OCI-LY3 (cell line): Measurements from ENCODE around the gene NLGN1.

Experiments
- H2AFZ ChIP-seq: fragments of 200-600, 300-600 bp; shearing (Covaris generic); 2 replicates; pipeline ENCODE4 v1.6.0; 2014; ENCODE audit warnings: antibody characterized with exemption, low read depth, low read length
- H3K27ac ChIP-seq: fragments of 200-600, 300-600 bp; sonication (generic); 2 replicates; pipeline ENCODE4 v1.5.1; 2014; ENCODE audit warnings: mild to moderate bottlenecking, low read length, moderate library complexity, mixed read lengths
- H3K27me3 ChIP-seq: fragments of 200-600, 300-600 bp; sonication (generic); 2 replicates; pipeline ENCODE4 v1.6.1; 2014; ENCODE audit warnings: low read depth, low read length, mixed read lengths
- H3K36me3 ChIP-seq: fragments of 200-600, 300-600 bp; sonication (generic); replicated peaks from 2 replicates; pipeline ENCODE3; 2014; ENCODE audit warnings: low read depth, low read length, mixed read lengths
- H3K4me1 ChIP-seq: fragments of 300-600, 200-600 bp; sonication (generic); 2 replicates; pipeline ENCODE4 v1.6.1; 2014; ENCODE audit warnings: low read length, mixed read lengths
- H3K4me2 ChIP-seq: fragments of 200-600, 300-600 bp; sonication (generic); 2 replicates; pipeline ENCODE4 v1.6.1; 2014; ENCODE audit warnings: low read length, mixed read lengths
- H3K4me3 ChIP-seq: fragments of 300-600, 200-600 bp; sonication (generic); 2 replicates; pipeline ENCODE4 v1.5.1; 2014; ENCODE audit warnings: antibody characterized with exemption, mild to moderate bottlenecking, low read length, moderate library complexity
- H3K79me2 ChIP-seq: fragments of 300-600, 200-600 bp; shearing (Covaris generic); 2 replicates; pipeline ENCODE4 v1.6.1; 2014; ENCODE audit warnings: mild to moderate bottlenecking, low read length, mixed read lengths
- H3K9ac ChIP-seq: fragments of 300-600, 200-600 bp; shearing (Covaris generic); 2 replicates; pipeline ENCODE4 v1.6.0; 2014; ENCODE audit warnings: mild to moderate bottlenecking, low read length, moderate library complexity
- H3K9me3 ChIP-seq: fragments of 200-600, 300-600 bp; shearing (Covaris generic); 2 replicates; pipeline ENCODE4 v1.6.1; 2014; ENCODE audit warnings: low read length, mixed read lengths; ENCODE audit not compliant: insufficient read depth
- H4K20me1 ChIP-seq: fragments of 200-600, 300-600 bp; sonication (generic); 2 replicates; pipeline ENCODE4 v1.6.1; 2016; ENCODE audit warnings: low read length, mixed read lengths; ENCODE audit not compliant: insufficient read depth
- EZH2phosphoT487 ChIP-seq: fragments of 200-600 bp; shearing (Covaris generic); IDR thresholded peaks from 2 replicates; pipeline ENCODE4 v1.6.1; 2018; ENCODE audit warnings: antibody characterized with exemption, mixed run types, low read depth
- TF ChIP-seq, protein P1 (sequence below): fragments of 200-600, 300-600 bp; sonication (generic); IDR thresholded peaks from 2 replicates; pipeline ENCODE4 v1.5.1; 2014; ENCODE audit warnings: antibody characterized with exemption, low read length, low read depth

The NLGN1 gene

DNA sequence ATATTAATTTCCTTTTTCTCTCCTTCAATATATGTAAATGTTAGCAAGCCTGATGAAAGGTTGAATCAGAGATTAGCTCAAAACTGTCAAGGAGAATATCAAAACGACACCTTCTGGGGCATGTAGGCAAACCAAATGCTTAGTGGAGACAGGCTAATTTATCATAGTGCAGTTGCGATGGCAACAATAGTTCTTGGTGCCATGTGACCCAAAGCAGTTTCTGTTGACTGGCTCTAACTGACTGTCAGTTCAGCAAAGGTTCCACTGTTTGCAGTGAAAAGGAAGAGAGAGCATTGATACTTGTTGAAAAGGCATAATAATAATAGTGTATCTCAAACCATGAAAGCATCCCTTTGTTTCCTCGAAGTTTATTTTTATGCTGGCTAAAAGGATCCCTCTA lies 513.9 kb downstream of the NLGN1 start:
- no peaks in the 10 kb centered on the region for H3K9me3 ChIP-seq
- no peaks in the 10 kb centered on the region for H3K36me3 ChIP-seq
- no peak overlapping the region for H3K4me3 ChIP-seq
- H3K27ac ChIP-seq = no peak overlapping the region
- H3K9ac ChIP-seq = no peak overlapping the region
- no peaks in the 10 kb centered on the region for H4K20me1 ChIP-seq
- H3K27me3 ChIP-seq = no peaks in the 10 kb centered on the region
- TF ChIP-seq, protein P1, sequence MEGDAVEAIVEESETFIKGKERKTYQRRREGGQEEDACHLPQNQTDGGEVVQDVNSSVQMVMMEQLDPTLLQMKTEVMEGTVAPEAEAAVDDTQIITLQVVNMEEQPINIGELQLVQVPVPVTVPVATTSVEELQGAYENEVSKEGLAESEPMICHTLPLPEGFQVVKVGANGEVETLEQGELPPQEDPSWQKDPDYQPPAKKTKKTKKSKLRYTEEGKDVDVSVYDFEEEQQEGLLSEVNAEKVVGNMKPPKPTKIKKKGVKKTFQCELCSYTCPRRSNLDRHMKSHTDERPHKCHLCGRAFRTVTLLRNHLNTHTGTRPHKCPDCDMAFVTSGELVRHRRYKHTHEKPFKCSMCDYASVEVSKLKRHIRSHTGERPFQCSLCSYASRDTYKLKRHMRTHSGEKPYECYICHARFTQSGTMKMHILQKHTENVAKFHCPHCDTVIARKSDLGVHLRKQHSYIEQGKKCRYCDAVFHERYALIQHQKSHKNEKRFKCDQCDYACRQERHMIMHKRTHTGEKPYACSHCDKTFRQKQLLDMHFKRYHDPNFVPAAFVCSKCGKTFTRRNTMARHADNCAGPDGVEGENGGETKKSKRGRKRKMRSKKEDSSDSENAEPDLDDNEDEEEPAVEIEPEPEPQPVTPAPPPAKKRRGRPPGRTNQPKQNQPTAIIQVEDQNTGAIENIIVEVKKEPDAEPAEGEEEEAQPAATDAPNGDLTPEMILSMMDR = no peak
- no peak overlapping the region for H3K4me2 ChIP-seq
- H3K4me1 ChIP-seq = peaks cover 11% of the 10 kb centered on the region
- H2AFZ ChIP-seq = peak overlapping the region; percentile 33; the same call in 1 of the 2 replicates
- H3K79me2 ChIP-seq = no peaks in the 10 kb centered on the region

DNA sequence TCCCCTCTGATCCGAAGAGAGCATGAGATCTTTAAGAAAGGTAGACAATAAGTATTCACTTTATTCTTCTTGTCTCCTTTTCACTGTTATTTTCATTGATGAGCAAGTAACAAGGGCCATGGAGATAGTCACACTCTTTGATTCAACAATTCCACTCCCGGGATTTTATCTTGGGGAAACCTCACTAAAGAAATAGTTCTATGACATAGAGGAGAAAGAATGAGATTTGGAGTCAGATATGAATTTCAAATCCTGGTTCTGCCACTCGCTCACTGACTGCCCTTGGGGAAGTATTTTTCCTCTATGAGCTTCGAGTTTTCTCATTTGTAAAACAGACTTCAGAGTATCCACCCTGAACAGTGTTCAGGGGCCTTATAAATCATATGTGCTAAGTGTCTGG lies 514.6 kb downstream of the NLGN1 start:
- no peaks in the 10 kb centered on the region for H3K9me3 ChIP-seq
- no peaks in the 10 kb centered on the region for H3K79me2 ChIP-seq
- H3K36me3 ChIP-seq = no peaks in the 10 kb centered on the region
- no peak overlapping the region for H3K4me3 ChIP-seq
- H3K4me1 ChIP-seq = peaks cover 11% of the 10 kb centered on the region
- no peak overlapping the region for H3K9ac ChIP-seq
- TF ChIP-seq EZH2phosphoT487 = no peak
- TF ChIP-seq, protein P1 = no peak
- no peaks in the 10 kb centered on the region for H3K27me3 ChIP-seq
- H2AFZ ChIP-seq = no peak overlapping the region; the same call in 1 of the 2 replicates
- no peaks in the 10 kb centered on the region for H4K20me1 ChIP-seq
- no peak overlapping the region for H3K4me2 ChIP-seq
- no peak overlapping the region for H3K27ac ChIP-seq

DNA sequence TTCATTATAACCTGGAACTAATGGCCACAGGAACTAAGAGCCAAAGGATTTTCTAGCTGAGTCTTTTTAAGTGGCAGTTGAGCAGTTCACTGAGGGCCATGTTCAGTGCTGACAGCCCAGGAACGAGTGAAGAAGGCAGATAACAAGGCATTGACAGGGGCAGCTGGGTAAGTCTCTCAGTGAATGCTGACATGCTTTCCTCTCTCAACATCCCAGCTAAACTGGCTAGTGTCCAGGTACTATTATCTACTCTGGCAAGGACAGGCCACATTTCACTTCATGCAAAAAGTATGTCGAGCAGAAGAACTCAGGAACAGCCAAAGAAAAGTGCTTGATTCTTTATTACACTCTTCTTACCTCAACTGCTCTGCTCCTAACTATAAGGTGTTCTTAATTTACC lies 515.9 kb downstream of the NLGN1 start:
- Histone ChIP-seq H3K79me2 (no peaks in the 10 kb centered on the region), H3K36me3 (no peaks in the 10 kb centered on the region), H3K4me1 (peaks cover 11% of the 10 kb centered on the region), H4K20me1 (no peaks in the 10 kb centered on the region), H3K4me3 (no peak overlapping the region), H3K9ac (no peak overlapping the region), H3K4me2 (no peak overlapping the region), H2AFZ (peak overlapping the region; percentile 90), H3K27me3 (no peaks in the 10 kb centered on the region), H3K9me3 (no peaks in the 10 kb centered on the region), H3K27ac (no peak overlapping the region)
- TF ChIP-seq EZH2phosphoT487 = no peak
- TF ChIP-seq, protein P1 = no peak

DNA sequence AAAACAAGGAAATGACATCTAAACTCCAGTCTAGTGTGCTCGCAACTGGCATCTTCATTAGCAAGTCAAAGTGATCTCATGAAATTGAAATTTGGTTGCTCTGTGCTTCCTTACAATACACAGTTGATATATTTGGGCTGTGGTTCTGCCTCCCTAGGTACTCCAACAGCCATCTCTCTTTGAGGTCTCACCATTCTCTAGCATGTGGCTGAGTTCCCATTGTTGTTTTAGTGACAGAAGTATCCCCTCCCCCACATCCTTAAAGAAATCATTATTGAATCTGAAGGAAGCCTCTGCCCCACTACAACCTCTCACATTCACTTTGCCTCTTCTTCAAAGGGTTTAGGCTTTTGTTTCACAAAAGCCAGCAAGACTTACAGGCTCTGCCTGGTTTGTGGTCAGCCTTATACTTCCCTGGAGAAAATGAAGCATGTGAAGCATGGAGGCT lies 516.5 kb downstream of the NLGN1 start:
- no peak overlapping the region for H3K4me3 ChIP-seq
- no peak overlapping the region for H3K9ac ChIP-seq
- H3K4me1 ChIP-seq = peaks cover 11% of the 10 kb centered on the region
- peak overlapping the region; percentile 10; the same call in 1 of the 2 replicates for H3K4me2 ChIP-seq
- no peaks in the 10 kb centered on the region for H3K9me3 ChIP-seq
- H3K36me3 ChIP-seq = no peaks in the 10 kb centered on the region
- no peak for TF ChIP-seq EZH2phosphoT487
- TF ChIP-seq, protein P1 = no peak
- H3K79me2 ChIP-seq = no peaks in the 10 kb centered on the region
- H3K27me3 ChIP-seq = no peaks in the 10 kb centered on the region
- H2AFZ ChIP-seq = peak overlapping the region; percentile 90
- H4K20me1 ChIP-seq = no peaks in the 10 kb centered on the region
- no peak overlapping the region for H3K27ac ChIP-seq
